Hepatocyte (in vitro differentiated cells): Measurements from ENCODE around the gene MLPH. TPM values are rescaled to one million over a fixed set of nuclear protein-coding genes. Genes with fewer than 3 reads are reported as not detected.

Experiments used
- DNase-seq: peaks from one replicate; pipeline ENCODE4 v3.0.0-alpha.2; 2016; ENCODE audit warnings: low spot score
- H2AFZ ChIP-seq: fragments of 200-600 bp; sonication (generic); 2 replicates; pipeline ENCODE4 v1.6.0; 2016; ENCODE audit warnings: antibody characterized with exemption, mild to moderate bottlenecking
- H3K27ac ChIP-seq: fragments of 200-600 bp; sonication (generic); 2 replicates; pipeline ENCODE4 v1.5.1; 2016; ENCODE audit warnings: mild to moderate bottlenecking
- H3K27me3 ChIP-seq: fragments of 200-600 bp; sonication (generic); 2 replicates; pipeline ENCODE4 v1.6.1; 2016
- H3K36me3 ChIP-seq: fragments of 200-600 bp; sonication (generic); replicated peaks from 2 replicates; pipeline ENCODE4 v1.5.1; 2016; ENCODE audit warnings: low read depth; ENCODE audit not compliant: insufficient read depth
- H3K4me1 ChIP-seq: fragments of 200-600 bp; sonication (generic); 2 replicates; pipeline ENCODE4 v1.5.1; 2016; ENCODE audit warnings: mild to moderate bottlenecking, moderate library complexity; ENCODE audit not compliant: insufficient read depth
- H3K4me2 ChIP-seq: fragments of 200-600 bp; sonication (generic); 2 replicates; pipeline ENCODE4 v1.6.0; 2016
- H3K4me3 ChIP-seq: fragments of 200-600 bp; sonication (generic); 2 replicates; pipeline ENCODE4 v1.5.1; 2016; ENCODE audit warnings: mild to moderate bottlenecking
- H3K79me2 ChIP-seq: fragments of 200-600 bp; sonication (generic); 2 replicates; pipeline ENCODE4 v1.6.0; 2017; ENCODE audit warnings: mild to moderate bottlenecking
- H3K9me2 ChIP-seq: fragments of 200-600 bp; sonication (generic); replicated peaks from 2 replicates; pipeline ENCODE4 v1.6.0; 2017; ENCODE audit warnings: mild to moderate bottlenecking; ENCODE audit not compliant: insufficient read depth
- H3K9me3 ChIP-seq: fragments of 200-600 bp; sonication (generic); 2 replicates; pipeline ENCODE4 v1.5.1; 2016; ENCODE audit warnings: low read depth, mild to moderate bottlenecking
- H4K20me1 ChIP-seq: fragments of 200-600 bp; sonication (generic); 2 replicates; pipeline ENCODE4 v1.6.0; 2016; ENCODE audit warnings: mild to moderate bottlenecking; ENCODE audit not compliant: insufficient read depth, poor library complexity, severe bottlenecking
- CTCF ChIP-seq: fragments of 200-600 bp; sonication (generic); IDR thresholded peaks from 2 replicates; pipeline ENCODE4 v1.5.1; 2016; ENCODE audit warnings: antibody characterized with exemption, mild to moderate bottlenecking; ENCODE audit not compliant: poor library complexity
- EZH2 ChIP-seq: fragments of 200-600 bp; sonication (generic); IDR thresholded peaks from 2 replicates; pipeline ENCODE4 v1.6.1; 2016; ENCODE audit warnings: antibody characterized with exemption, mild to moderate bottlenecking, borderline replicate concordance
- EZH2phosphoT487 ChIP-seq: fragments of 200-600 bp; sonication (generic); IDR thresholded peaks from one replicate; pipeline ENCODE4 v1.6.1; 2018; ENCODE audit warnings: antibody characterized with exemption, mild to moderate bottlenecking, low read depth, moderate library complexity; ENCODE audit not compliant: unreplicated experiment, severe bottlenecking
- WGBS: methylation state at CpG from one replicate; pipeline ENCODE4 v1.1.6; 2016; ENCODE audit warnings: low lambda C conversion rate; ENCODE audit errors: missing lambda C conversion rate; 5-methylcytosine and 5-hydroxymethylcytosine counted together
- polyA plus RNA-seq: library from polyadenylated mRNA; unstranded; fragments of >200 nt; fragmentation: Nextera tagmentation; extraction: Ambion mirVana; gene quantifications from 2 replicates; pipeline ENCODE4 v1.2.1, GENCODE V29; 2016
- total RNA-seq: library from RNA; depleted of rRNA; stranded (reverse); fragments of >200 nt; gene quantifications from 2 replicates; pipeline ENCODE4 v1.2.3, GENCODE V29; 2014

MLPH gene
- total and polyA plus RNA-seq, 2 experiments from 2014 or later, result 6.7 to 12.3 TPM

- H3K9me3 ChIP-seq, result no peaks in the 10 kb centered on the region
- WGBS, result 96% methylated on average over 2 of the region's 2 CpGs
- H4K20me1 ChIP-seq, result no peaks in the 10 kb centered on the region
- no peak overlapping the region for H3K27ac ChIP-seq
- no peaks in the 10 kb centered on the region for H3K36me3 ChIP-seq
- no peaks in the 10 kb centered on the region for H3K27me3 ChIP-seq
- no peak for TF ChIP-seq CTCF
- no peaks in the 10 kb centered on the region for H3K79me2 ChIP-seq
- DNase-seq, result no peak
- no peak overlapping the region for H3K4me3 ChIP-seq
- no peaks in the 10 kb centered on the region for H3K9me2 ChIP-seq
- H3K4me2 ChIP-seq, result no peak overlapping the region
- no peaks in the 10 kb centered on the region for H3K4me1 ChIP-seq
- H2AFZ ChIP-seq, result no peak overlapping the region
These were observed 29.6 kb upstream of the MLPH start for GRCh38 chr2:237457388-237457941.

- DNase-seq, result no peak
- Histone ChIP-seq H3K79me2 (no peaks in the 10 kb centered on the region), H3K27me3 (no peaks in the 10 kb centered on the region), H3K4me3 (no peak overlapping the region), H3K9me3 (no peaks in the 10 kb centered on the region), H3K4me2 (no peak overlapping the region), H3K36me3 (no peaks in the 10 kb centered on the region), H3K27ac (no peak overlapping the region), H4K20me1 (no peaks in the 10 kb centered on the region), H2AFZ (no peak overlapping the region), H3K4me1 (no peaks in the 10 kb centered on the region), H3K9me2 (no peaks in the 10 kb centered on the region)
- WGBS, result 88% methylated on average over 1 of the region's 1 CpG
- TF ChIP-seq CTCF (no peak), EZH2 (no peak)
These were observed 28.5 kb upstream of the MLPH start for GRCh38 chr2:237458519-237458918.

- H2AFZ ChIP-seq, result no peak overlapping the region
- H3K9me3 ChIP-seq, result no peaks in the 10 kb centered on the region
- no peak overlapping the region for H3K4me2 ChIP-seq
- no peak for DNase-seq
- no peaks in the 10 kb centered on the region for H3K27me3 ChIP-seq
- no peaks in the 10 kb centered on the region for H3K4me1 ChIP-seq
- H3K36me3 ChIP-seq, result no peaks in the 10 kb centered on the region
- 91% methylated on average over 4 of the region's 4 CpGs for WGBS
- no peaks in the 10 kb centered on the region for H3K9me2 ChIP-seq
- no peak overlapping the region for H3K27ac ChIP-seq
- H3K4me3 ChIP-seq, result no peak overlapping the region
- H3K79me2 ChIP-seq, result no peaks in the 10 kb centered on the region
- no peak for TF ChIP-seq CTCF
- no peak for TF ChIP-seq EZH2
- TF ChIP-seq EZH2phosphoT487, result no peak
- H4K20me1 ChIP-seq, result no peaks in the 10 kb centered on the region
These were observed 27.8 kb upstream of the MLPH start for GRCh38 chr2:237459226-237459625.

GRCh38 chr2:237459741-237460174 is 27.3 kb upstream of the MLPH start:
- no peaks in the 10 kb centered on the region for H3K79me2 ChIP-seq
- H3K4me3 ChIP-seq, result no peak overlapping the region
- H3K9me3 ChIP-seq, result no peaks in the 10 kb centered on the region
- no peaks in the 10 kb centered on the region for H3K27me3 ChIP-seq
- WGBS, result 96% methylated on average over 3 of the region's 3 CpGs
- no peaks in the 10 kb centered on the region for H3K36me3 ChIP-seq
- no peaks in the 10 kb centered on the region for H3K9me2 ChIP-seq
- H3K27ac ChIP-seq, result no peak overlapping the region
- no peak overlapping the region for H2AFZ ChIP-seq
- no peaks in the 10 kb centered on the region for H4K20me1 ChIP-seq
- H3K4me1 ChIP-seq, result no peaks in the 10 kb centered on the region
- TF ChIP-seq EZH2, result no peak
- no peak for TF ChIP-seq EZH2phosphoT487
- TF ChIP-seq CTCF, result no peak
- H3K4me2 ChIP-seq, result no peak overlapping the region
- DNase-seq, result no peak
